ENCODE data around the gene OTUD4.
"Not testable (repeated sequence)": the region's sequence is repeated elsewhere in the genome, so short reads cannot be mapped to it uniquely, and the experiment has no call there.

The OTUD4 gene

DNA sequence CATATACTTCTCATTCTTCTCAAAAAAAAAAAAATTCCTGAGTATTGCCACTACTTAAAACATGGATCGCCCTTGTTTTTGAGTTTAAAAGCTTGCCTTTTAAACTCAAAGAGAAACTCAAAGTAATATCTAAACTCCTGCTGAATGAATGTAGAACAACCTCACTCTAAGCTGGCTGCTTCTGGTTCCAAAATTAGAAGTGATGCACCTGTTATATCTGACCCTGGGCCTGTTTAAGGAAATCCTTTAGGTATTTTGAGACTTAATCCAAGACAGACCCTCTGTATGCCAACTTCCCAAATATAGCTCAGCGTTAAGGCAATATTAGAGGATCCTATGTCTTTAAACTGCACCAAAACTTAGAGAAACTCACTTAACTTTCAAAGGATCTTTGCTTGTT lies 1.8 kb upstream of the OTUD4 start:
- TF ChIP-seq, protein P1, sequence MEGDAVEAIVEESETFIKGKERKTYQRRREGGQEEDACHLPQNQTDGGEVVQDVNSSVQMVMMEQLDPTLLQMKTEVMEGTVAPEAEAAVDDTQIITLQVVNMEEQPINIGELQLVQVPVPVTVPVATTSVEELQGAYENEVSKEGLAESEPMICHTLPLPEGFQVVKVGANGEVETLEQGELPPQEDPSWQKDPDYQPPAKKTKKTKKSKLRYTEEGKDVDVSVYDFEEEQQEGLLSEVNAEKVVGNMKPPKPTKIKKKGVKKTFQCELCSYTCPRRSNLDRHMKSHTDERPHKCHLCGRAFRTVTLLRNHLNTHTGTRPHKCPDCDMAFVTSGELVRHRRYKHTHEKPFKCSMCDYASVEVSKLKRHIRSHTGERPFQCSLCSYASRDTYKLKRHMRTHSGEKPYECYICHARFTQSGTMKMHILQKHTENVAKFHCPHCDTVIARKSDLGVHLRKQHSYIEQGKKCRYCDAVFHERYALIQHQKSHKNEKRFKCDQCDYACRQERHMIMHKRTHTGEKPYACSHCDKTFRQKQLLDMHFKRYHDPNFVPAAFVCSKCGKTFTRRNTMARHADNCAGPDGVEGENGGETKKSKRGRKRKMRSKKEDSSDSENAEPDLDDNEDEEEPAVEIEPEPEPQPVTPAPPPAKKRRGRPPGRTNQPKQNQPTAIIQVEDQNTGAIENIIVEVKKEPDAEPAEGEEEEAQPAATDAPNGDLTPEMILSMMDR (IDR thresholded peaks at IDR 0.05; ENCODE audit: insufficient read depth, low read length, poor library complexity, severe bottlenecking) = no peak
- Histone ChIP-seq H3K27me3 (replicated peaks; ENCODE audit: control insufficient read depth, insufficient read depth, low read length) (no peaks in the 10 kb centered on the region), H3K4me3 (replicated peaks; ENCODE audit: low read depth, low read length) (no peak overlapping the region), H3K36me3 (ENCODE audit: control insufficient read depth, insufficient read depth, low read length) (no peaks in the 10 kb centered on the region)
- no peak for DNase-seq (ENCODE audit: extremely low read depth, insufficient read length)

DNA sequence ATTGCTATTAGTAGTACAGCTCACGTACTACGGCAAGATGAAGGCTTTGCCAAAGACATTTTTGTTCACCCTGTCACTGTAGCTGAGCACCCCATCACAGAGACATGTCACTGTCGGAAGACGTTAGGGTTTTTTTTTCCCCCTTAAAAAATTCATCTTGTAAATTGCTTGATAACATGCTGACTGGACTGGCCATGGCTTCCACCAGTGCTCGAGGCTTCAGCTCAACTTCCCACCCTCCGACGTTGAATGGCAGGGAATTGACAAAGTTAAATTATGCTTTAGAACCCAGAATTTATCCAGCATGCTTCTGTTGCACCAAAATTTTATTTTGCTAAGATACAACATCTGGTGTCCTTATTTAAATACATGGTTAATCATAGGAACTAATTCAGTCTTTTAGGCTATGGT lies 707 bp upstream of the OTUD4 start:
- TF ChIP-seq, protein P1 (IDR thresholded peaks at IDR 0.05; ENCODE audit: insufficient read depth, low read length, poor library complexity, severe bottlenecking) = no peak
- Histone ChIP-seq H3K27me3 (replicated peaks; ENCODE audit: control insufficient read depth, insufficient read depth, low read length) (no peaks in the 10 kb centered on the region), H3K36me3 (ENCODE audit: control insufficient read depth, insufficient read depth, low read length) (no peaks in the 10 kb centered on the region), H3K4me3 (replicated peaks; ENCODE audit: low read depth, low read length) (peak overlapping the region; percentile 64)
- DNase-seq (ENCODE audit: extremely low read depth, insufficient read length) = no peak

DNA sequence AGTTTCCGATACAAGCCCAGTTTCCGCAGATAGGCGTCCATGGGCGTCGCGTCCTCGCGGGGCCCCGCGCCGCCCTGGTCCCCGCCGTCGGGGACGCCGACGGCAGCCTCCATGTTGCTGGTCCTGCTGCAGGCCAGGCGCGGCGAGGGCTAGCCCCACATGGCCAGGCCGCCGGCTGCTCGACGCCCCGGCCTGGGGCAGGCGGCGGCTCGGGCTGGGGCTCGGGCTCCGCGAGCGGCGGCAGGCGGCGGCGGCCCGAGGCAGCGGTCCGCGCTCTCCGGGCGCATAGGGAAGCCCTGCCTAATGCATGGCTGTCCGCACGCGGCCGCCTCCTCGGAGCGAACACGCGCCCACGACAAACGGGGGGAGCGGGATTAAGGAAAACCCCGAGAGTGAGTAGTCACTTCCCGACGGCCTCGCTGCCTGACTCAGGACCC lies 510 bp downstream of the OTUD4 start:
- H3K36me3 ChIP-seq (ENCODE audit: control insufficient read depth, insufficient read depth, low read length); H3K27me3 ChIP-seq (replicated peaks; ENCODE audit: control insufficient read depth, insufficient read depth, low read length); DNase-seq (ENCODE audit: extremely low read depth, insufficient read length): not testable (repeated sequence)
- peak overlapping the region; percentile 66 for H3K4me3 ChIP-seq (replicated peaks; ENCODE audit: low read depth, low read length)

DNA sequence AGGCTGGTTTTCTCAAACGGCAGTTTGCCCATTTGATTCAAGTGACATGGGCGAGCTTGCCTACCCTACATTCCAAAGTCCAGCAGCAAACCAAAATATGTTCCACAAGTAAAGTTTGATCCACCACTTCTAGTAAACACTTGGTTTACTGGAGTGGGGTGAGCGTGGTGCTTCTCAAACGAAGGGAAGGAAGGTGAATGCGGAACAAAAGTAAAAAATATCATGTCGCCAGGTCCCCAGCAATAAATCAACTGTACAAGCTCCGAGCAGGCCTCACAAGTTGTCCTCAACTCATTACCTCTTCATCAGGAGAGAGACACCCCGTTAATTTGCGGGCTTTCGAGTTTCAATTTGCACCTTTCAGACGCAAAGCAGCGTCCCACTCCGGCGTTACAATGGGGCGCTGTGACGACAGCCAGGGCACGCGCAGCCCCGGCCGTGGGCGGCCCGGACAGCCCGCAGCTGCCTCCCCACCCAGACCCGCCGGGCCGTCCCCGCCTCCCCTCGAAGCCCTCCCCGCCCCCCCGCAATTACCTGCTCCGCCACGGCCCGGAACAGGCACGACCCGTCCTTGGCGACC lies 1.0 kb downstream of the OTUD4 start:
- Histone ChIP-seq H3K27me3 (replicated peaks; ENCODE audit: control insufficient read depth, insufficient read depth, low read length) (no peaks in the 10 kb centered on the region), H3K36me3 (ENCODE audit: control insufficient read depth, insufficient read depth, low read length) (no peaks in the 10 kb centered on the region), H3K4me3 (replicated peaks; ENCODE audit: low read depth, low read length) (peak overlapping the region; percentile 66)
- peak; percentile 93 for DNase-seq (ENCODE audit: extremely low read depth, insufficient read length)
- TF ChIP-seq, protein P1 (IDR thresholded peaks at IDR 0.05; ENCODE audit: insufficient read depth, low read length, poor library complexity, severe bottlenecking) = no peak

DNA sequence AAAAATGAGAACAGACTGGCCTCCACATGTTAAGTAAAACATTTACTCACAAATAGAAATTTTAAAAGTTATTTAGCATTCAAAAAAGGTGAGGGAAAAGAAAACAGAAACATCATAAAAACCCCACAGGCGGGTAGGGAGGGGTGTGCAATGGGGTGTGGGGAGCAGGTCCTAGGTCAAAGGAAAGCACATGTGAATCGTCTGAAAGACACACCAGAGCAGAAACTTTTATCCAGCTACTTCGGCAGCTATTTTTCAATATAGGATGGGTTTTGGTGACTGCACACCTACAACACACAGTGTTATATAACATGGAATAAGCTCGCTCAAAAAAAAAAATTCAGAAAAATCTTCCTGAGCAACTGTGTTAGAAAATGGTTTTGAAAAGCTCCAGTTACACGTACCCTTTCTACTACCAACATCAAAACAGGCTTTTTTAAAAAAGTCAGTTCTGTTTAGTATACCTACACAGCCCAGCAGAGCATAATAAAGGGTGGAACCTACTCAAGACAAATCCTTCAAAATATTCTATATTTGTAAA lies 1.6 kb downstream of the OTUD4 start:
- Histone ChIP-seq H3K36me3 (ENCODE audit: control insufficient read depth, insufficient read depth, low read length) (no peaks in the 10 kb centered on the region; the same call in 1 of the 2 replicates), H3K4me3 (replicated peaks; ENCODE audit: low read depth, low read length) (peak overlapping the region; percentile 66), H3K27me3 (replicated peaks; ENCODE audit: control insufficient read depth, insufficient read depth, low read length) (no peaks in the 10 kb centered on the region)
- TF ChIP-seq, protein P1 (IDR thresholded peaks at IDR 0.05; ENCODE audit: insufficient read depth, low read length, poor library complexity, severe bottlenecking) = no peak
- no peak for DNase-seq (ENCODE audit: extremely low read depth, insufficient read length)

DNA sequence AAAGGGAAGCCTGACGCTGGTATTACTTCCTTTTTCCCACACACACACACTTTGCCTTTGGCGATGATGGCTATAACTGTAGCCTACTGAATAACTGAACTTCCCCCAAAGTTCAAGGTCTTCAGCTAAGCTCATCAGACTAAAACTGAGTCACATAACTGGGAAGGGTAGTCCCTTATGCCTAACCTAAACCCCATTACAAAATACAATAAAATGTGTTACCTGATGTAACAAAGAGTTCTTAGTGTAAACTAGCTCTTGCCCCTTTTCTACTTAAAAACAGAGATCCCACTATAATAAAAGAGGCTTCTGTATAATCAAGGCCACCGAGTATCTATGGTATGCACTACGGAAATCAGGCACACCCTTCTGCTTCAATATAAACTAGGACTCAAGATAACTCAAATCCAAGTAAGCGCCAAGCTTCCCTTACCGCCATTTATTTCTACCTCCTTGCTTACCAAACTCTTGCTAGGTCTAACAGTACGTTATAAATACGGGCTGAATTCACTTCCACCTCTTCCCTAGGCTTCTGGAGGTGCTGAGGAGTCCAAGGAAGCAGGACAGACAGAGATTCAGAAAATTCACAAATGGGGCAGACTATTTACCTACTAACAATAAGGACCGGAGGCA lies 2.4 kb downstream of the OTUD4 start:
- DNase-seq (ENCODE audit: extremely low read depth, insufficient read length) = no peak
- Histone ChIP-seq H3K4me3 (replicated peaks; ENCODE audit: low read depth, low read length) (peak overlapping the region; percentile 66), H3K36me3 (ENCODE audit: control insufficient read depth, insufficient read depth, low read length) (no peaks in the 10 kb centered on the region; the same call in 1 of the 2 replicates), H3K27me3 (replicated peaks; ENCODE audit: control insufficient read depth, insufficient read depth, low read length) (no peaks in the 10 kb centered on the region)
- TF ChIP-seq, protein P1 (IDR thresholded peaks at IDR 0.05; ENCODE audit: insufficient read depth, low read length, poor library complexity, severe bottlenecking) = no peak
